CD4-positive, alpha-beta T cell treated with Interleukin-21 for 1 hour (primary cell): ENCODE data around the gene LAMA3.

Experiments
- DNase-seq: peaks from one replicate; pipeline ENCODE4 v3.0.0-alpha.2; 2020

The LAMA3 gene

DNA sequence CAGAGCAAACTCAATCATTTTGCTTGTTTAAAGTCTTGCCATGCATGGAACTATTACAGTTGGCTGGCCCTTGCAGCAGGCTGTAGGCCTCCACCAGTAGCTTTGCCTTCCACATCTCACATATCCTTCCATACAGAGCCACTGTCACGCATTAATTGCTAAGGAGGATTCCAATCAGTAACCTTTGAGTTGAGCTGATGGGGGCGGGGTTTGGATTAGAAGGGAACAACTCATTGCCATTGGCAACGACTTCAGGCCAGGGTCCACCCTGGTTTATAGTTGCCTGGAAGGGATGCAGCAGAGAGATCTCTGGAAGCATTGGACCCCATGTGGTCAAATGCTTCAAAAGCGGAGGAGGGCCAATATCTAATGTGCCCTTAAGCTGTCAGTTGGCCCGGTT lies 262.0 kb downstream of the LAMA3 start:
- DNase-seq: no peak

DNA sequence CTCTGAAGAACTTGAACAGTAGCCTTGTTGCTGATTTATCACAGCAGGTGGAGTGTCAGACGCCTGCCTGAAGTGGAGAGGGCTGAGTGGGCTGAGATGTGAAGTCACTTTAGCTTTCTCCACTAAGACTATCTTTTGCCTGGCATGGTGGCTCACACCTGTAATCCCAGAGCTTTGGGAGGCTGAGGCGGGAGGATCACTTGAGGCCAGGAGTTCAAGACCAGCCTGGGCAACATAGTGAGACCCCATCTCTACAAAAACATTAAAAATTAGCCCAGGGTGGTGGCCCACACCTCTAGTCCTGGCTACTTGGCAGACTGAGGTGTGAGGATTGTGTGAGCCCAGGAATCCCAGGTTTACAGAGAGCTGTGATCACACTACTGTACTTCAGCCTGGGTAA lies 264.7 kb downstream of the LAMA3 start:
- DNase-seq: no peak

DNA sequence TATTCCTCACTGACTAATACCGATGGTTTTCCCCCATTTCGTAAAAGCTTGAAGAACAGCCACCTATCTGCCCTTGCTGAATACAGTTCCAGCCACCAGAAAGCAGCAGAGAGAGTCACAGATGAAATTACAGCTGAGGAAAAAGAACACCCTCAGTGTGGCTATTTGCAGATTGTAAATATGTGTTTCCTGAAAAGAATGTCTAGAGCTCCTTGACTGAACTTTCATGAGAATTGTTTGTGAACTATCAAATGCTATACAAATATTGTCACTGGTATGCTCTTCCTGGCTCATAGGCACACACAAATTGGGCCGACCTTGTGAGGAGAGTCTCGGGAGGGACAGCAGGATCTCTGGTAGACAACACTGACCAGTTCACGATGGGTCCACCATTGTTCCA lies 267.2 kb downstream of the LAMA3 start:
- DNase-seq: no peak

DNA sequence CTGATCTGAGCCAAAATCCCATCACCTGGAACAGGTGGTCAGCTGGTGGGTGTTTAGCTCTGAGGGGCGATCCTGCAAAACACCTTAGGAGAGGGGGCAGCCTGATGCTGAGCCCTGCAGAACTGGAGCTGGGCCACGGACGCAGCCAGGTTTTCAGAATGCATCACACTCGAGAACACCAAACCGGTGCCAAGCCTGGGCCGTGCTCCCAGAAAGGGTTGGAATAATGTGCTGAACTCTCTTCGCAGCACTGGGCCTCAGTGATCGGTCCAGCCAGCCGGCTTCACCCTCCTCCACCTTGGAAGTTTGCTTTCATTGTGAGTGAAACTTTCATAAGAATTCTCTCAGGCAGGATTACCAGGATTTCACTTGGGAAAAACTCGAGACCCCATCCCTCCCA lies 268.8 kb downstream of the LAMA3 start:
- DNase-seq: no peak

DNA sequence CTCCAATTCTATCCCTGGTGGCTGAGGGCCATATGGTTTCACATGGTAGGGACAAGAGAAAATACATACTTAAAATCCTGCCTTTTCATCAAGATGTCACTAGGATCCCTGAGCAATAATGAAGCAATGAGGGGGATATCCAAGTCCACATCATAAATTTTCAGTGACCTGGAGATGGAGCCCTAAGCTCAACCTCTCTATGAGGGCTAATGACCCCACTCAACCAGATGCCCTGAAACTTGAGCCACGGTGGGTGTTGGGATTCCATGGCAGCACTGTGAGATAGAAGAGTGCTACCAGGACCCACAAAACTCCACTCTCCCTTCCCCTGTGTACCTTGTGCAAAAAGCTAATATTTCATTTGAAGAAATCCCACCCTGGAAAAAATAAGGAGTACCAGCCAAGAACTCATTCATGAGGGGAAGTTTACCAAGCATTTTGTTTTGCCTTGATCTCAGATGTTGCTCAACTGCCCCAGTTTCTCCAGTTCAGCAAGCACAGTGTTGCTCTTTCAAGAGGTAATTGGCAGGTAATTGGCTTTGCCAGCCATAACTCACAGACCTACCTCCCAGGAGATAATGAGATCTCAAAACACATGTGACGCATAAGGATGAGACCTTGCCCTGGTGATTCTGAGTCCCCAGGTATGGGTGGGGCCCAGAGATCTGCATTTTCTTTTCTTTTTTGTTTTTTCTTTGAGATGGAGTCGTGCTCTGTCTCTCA lies 274.4 kb downstream of the LAMA3 start:
- DNase-seq: no peak

DNA sequence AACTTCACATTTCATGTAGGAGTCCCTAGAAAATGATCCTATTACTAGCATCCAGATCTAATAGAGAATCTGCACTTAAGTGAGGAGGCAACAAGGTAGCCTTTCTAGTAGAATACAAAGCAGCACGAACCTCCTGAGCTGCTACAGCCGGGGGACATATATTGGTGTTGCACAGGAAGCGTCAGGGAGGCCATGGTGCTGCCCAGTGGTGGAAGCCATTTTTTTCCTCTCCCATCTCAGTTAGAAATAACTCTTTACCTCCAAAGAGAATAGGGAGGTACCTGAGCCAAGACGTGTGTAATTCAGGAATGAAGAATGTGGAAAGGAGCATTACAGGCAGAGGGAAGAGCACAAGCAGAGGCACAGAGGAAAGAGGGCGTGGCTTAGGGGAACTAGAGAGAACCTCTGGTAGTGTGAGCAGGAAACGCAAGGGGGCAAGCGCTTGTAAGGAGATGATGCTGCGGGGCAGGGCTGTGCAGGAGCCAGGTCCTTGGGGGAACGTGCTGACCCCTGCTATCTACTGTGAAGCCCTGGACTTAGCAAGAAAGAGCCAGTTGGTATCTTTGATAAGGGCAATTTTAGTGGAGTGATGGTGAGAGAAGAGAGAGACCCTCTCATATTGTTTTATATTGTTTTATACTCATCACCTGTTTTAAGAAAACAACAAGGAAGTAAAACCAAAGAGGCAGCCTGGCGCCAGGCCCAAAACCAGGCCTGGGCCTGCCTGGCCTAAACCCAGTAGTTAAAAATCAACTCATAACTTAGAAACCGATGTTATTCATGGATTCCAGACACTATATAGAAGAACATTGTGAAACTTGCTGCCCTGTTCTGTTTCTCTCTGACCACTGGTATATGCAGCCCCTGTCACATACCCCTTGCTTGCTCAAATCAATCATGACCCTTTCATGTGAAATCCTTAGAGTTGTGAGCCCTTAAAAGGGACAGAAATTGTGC lies 275.3 kb downstream of the LAMA3 start:
- DNase-seq: peak; percentile 70

DNA sequence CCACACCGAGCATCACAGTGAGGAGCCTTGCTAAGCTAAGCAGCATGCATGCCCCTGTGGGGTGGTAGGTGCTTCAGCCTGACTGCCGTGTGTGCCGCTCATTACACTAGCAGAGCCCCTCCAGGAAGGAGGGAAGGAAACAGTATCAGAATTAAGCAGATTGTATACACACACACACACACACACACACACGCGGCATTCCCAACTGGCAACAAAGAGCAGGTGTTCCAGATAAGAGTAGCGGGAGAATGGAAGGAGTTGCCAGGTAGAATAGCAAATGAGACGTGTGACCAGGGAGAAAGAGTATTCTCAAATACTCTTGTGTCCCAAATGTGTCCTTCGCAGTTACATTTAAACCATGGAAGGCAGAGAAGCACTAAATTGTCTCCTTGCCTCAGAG lies 277.7 kb downstream of the LAMA3 start:
- DNase-seq: no peak

DNA sequence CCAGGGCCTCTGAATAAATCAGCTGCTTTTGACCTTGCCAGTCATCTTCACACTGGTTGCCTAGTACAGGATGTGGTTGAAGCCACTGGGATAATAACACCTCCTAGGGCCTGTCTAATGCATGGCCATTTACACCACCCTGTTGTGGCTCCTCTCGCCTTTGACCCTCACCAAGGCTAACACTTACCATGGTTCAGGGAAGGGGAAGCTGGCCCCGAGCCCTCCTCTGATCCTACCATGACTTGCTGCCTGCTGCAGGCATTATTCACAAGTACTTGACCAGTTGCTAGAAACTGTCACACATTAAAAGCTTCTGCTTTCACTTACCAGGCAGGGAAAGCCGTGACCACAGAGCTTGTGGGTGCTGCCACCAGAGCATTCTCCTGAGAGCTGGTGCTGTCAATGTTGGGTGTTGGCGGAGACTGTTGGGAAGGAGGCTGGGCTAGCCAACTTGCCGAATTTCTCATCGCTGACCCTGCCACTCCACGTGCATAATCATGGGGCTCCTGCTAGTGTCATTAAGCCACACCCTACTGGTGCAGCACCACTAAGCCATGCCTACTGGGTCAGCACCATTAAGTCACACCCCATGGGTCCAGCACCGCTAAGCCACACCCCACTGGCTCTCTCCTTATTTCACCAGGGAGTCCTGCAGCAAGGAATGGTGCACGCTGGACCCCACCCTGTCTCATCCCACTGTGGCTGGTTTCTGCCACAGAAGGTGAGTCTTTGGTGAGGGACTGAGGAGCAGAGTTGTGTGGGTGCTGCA lies 278.3 kb downstream of the LAMA3 start:
- DNase-seq: peak; percentile 54

DNA sequence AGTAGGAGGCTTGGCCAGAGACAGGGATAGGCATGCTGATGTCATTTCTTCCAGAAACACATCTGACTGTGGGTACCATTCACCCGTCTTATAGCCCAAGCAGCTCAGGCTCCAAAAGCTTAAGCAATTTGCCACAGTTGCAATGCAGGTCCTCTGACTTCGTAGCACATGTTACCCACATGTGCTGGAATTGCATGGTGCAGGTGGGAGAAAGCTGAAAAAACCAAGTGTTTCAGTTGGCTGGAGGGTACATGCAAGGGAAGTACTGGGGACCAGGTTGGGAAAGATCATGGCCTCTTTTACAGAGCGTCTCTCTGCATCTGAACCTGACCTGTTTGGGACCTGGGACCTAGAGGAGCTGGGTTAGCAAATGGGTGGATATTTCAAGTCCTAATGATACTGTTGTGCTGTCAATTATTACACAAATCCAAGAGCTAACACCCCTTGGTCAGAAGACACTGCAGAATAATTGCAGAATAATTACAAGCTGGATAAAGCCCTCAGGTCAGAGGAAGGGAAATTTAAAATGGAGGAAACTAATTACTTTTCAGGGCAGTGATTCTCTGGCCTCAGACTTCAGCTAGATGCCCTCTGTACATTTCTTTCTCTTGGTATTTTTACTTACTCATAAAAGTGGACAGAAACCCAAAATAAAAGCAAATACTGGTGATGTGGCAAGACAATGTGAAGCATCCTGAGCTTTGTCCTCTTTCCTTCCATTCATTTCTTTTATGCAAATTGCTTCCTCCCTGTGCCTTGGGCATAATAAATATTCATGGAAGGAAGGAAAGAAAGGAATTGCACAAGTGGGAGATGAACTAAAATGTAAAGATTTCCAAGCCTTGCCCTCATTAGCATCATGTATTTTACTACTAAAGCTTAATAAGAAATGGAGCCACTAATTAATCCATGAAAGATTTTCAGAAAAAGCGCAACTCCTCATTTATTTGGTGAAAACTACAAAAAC lies 279.7 kb downstream of the LAMA3 start:
- DNase-seq: no peak

DNA sequence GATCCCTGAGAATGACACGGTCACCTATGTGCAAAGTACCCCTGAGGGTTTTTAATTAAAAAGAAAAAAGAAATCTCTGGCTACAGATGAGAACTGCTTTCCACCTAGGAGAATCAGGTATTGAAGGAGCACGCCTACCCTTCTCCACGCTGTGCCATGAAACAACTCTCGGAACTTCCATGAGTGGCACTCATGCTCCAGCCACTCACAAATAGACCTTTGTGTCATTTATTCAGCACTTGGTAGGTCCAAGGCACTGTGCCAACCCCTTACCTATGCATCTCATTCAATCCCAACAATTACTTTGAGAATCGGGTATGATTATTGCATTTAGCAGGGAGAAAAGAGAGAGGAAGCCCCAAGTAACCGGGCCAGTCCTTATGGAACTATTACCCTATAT lies 280.4 kb downstream of the LAMA3 start:
- no peak for DNase-seq

DNA sequence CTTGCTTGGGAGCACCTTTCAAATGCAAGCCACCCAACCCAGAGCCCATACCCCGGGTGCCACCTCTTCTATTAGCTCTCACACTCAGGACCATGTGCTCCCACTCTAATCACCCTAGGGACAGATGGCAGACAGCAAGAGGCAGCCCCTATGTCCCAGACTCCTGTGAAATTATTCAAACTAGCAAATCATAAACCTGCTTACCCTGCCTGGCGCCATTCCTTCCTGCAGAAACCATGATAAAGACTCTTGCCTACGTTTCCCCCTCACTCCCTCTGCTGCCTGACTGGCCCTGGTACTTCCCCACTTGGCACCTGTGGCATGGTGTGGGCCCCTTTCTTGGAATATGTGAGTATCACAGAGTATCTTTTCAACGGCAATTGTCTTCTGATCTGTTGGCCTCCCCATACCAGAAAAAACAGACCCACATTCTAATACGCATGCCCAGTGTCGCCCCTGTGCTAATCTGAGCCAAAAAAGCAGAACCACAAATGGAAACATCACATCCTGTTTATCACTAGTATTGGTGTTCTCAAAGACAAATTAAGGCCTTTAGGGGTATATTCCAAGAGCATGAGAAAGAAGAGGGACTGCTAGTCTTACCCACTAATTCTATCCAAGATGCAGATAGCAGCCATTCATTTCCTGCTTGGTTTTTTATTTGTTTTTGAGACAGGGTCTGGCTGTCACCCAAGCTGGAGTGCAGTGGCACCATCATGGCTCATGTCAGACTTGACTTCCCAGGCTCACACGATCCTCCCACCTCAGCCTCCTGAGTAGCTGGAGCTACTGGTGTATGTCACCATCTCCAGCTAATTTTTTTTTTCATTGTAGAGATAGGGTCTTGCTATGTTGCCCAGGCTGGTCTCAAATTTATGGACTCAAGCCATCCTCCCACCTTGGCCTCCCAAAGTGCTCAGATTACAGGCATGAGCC lies 281.2 kb downstream of the LAMA3 start:
- DNase-seq: peak; percentile 86

DNA sequence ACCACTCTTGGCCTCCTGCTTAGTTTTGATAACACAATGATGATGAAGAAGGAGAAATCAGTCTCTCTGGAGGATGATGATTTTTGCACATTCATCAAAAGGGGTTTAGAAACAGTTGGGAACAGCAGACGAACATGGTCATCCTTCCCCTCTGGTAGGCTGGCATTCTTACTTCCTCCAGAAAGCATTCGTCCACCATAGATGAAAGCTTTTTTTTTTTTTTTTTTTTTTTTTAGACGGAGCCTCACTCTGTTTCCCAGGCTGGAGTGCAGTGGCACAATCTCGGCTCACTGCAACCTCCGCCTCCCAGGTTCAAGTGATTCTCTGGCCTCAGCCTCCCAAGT lies 281.8 kb downstream of the LAMA3 start:
- no peak for DNase-seq

DNA sequence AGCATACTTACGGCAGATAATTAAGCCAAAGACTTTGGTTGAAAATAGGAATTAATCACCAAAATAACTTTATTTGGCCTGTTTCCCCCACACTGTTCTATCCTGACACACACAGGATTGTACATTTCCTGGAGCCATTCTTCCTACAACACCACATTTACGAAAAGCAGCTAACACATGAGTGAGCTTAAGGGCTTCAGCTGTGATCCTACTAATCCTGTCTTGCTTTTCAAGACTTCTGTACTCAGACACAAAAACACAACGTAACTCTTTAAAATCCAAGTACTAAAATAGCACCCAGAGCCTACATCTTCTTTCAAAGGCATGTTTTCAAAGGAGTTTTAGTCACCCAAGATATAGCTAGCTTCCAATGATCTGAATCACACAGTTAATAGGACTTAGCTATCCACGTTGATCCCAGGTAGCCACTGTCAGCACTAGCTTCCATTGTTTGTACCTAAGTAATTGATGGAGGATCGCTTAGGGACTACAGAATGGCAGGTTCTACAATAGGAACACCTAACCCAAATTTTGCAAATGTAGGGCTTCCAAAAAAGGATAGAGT lies 282.5 kb downstream of the LAMA3 start:
- no peak for DNase-seq

DNA sequence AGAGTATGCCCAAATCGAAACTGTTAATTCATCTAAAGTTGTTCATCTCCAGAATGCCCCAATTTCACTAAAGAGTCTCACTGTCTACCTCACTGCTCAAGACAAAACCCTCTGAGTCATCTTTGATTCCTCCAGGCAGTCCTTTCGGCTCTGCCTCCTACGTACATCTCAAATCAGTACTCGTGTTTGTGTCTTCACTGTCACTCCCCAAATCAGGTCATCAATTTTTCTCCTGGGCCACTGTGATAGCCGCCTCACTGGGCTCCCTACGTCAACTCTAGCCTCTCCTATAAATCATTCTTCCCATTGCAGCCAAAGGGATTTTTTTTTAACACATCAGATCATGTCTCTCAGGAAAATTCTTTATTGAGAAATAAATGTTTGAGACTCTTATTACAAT lies 283.2 kb downstream of the LAMA3 start:
- DNase-seq: peak; percentile 65

DNA sequence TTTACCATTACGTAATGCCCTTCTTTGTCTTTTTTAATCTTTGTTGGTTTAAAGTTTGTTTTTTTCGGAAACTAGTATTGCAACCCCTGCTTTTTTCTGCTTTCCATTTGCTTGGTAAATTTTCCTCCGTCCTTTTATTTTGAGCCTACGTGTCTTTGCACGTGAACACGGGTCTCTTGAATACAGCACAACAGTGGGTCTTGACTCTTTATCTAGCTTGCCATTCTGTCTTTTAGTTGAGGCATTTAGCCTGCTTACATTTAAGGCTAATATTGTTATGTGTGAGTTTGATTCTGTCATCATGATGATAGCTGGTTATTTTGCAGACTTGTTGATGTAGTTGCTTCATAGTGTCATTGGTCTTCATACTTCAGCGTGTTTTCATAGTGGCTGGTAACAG lies 287.9 kb downstream of the LAMA3 start:
- DNase-seq: no peak

DNA sequence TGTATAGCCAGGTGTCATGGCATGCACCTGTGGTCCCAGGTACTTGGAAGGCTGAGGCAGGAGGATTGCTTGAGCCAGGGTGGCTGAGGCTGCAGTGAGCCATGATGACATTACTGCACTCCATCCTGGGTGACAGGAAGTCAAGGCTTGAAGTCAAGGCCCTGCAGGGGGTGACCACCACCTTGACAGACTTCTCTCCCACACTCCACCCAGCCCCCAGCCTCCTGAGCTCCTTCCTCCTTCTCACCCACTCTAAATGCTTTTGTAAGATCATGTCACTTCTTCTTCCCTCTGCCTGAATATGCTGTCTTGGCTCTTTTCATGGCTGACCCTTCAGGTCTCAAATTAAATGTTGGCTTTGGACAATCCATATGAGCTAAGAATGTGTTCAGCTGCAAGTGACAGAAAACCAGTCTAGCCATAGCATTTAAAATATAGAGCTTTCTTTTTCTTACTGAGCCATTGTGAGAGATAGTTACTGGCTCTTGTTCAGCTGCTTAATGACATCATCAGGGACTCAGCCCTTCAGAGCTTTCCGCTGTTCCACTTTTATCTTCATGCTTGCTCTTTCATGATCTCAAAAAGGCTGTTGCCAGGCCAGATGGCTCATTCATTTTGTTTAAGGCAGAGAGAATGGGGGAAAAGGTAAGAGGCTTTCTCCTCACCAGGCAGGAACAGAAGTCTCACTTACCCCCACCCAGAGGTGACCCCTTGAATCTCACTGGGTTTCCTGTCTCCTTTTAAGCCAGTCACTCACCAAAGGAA lies 288.6 kb downstream of the LAMA3 start:
- peak; percentile 32 for DNase-seq

DNA sequence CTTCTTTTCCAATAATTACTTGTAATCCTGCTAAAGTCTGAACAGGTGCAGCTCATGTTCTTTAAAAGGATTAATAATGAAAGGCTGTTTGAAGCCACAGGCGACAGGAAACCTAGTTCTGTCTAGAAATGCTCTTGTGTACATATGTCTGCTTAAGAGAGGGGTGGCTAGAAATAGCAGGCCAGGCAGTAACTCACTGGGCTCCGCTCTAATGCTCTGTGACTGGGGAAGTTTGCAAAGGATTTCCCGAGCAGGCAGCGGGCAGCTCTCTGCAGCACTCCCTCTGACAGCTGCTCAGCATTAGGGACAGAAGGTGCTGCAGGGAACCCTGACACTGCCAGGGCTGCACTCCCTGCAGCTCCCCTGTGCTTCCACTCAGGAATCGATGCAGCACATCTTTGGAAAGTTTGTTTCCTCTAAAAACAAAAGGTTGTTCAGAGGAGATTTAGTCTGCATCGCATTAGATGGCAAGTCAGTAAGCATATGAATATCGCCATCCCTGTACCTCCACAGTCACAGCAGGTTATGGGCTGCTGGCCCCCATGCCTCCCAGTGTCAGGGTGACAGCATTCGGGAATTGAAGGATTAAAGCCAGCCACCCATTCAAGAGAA lies 292.2 kb downstream of the LAMA3 start:
- no peak for DNase-seq

DNA sequence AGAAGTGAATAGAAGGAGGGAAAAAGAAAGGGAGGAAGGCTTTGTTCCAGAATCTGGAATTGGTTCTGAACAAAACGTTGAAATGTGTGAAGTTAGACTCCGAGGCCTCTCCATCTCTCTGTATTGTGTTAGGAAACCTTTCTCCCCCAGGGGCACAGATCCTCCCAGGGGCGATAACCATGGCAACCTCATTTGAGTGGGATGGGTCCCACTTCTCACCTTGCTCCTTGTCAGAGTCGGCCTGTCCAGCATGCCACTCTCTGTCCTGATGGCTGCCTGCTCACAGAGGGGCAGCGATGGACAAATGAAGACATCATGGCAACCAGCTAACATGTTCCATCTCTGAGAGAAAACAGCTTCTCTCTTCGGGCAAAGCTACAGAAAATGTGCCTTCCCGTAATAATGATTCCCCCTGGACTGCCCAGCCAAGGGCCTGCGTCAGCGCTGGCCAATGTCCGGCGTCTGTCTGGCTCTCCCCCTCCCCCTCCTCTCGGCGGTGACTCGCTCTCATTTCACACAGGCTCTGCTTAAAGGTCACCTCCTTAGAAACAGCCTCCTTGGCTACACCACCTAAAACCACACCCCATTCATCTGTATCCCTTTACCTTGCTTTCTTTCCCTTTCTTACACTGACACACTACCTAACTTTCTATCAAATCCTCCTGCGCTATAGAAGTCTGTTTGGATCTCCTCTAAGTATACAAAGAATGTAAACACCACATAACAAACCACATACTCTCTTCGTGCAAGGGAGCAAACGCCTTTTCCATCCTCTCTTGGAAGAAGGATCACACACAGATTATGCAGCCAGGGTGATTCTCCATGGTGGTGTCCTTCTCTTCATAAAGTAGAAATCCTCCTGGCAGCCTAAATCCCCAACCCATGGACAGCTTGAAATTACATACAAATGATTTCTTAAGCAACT lies 293.2 kb downstream of the LAMA3 start:
- no peak for DNase-seq
